Measurements from ENCODE around the gene MC2R.

DNA sequence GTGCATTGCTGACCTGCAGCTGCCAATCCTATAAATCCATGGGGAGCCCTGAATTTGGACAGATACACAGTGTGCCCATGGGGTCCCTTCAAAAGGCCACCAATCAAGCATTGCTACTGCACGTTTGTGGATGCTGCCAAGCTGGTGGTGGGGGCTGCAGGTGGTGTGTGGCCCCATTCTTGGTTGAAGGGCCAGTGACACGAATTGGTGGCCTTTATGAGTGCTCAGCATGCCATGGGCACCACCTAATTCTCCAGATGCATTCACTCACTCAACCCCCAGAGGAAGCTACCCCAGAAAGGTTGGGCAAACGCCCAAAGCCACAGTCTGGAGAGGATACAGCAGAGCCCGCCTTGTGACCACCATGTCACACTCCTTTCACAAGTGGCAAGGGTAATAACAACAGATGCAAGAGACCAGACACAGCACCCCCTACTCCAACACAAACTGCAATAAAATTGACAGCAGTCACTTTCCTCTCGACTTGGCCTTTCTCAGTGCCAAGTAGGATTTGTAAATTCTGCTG, 27.1 kb downstream of the MC2R start:
- TF ChIP-seq, protein P1, sequence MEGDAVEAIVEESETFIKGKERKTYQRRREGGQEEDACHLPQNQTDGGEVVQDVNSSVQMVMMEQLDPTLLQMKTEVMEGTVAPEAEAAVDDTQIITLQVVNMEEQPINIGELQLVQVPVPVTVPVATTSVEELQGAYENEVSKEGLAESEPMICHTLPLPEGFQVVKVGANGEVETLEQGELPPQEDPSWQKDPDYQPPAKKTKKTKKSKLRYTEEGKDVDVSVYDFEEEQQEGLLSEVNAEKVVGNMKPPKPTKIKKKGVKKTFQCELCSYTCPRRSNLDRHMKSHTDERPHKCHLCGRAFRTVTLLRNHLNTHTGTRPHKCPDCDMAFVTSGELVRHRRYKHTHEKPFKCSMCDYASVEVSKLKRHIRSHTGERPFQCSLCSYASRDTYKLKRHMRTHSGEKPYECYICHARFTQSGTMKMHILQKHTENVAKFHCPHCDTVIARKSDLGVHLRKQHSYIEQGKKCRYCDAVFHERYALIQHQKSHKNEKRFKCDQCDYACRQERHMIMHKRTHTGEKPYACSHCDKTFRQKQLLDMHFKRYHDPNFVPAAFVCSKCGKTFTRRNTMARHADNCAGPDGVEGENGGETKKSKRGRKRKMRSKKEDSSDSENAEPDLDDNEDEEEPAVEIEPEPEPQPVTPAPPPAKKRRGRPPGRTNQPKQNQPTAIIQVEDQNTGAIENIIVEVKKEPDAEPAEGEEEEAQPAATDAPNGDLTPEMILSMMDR (conservative IDR thresholded peaks at IDR 0.05 in 1 of 2, IDR thresholded peaks at IDR 0.05 in 1 of 2; ENCODE audit: low read depth in 1 of 2, low read length in 2 of 2), result no peak
- TF ChIP-seq EZH2 (IDR thresholded peaks at IDR 0.05; ENCODE audit: low read length, missing control alignments), result no peak

Data from fibroblast of lung (primary cell).